Glomerular endothelial cell (primary cell): ENCODE data around the gene C6orf132. TPM values are rescaled to one million over a fixed set of nuclear protein-coding genes. Genes with fewer than 3 reads are reported as not detected.

Experiments used
- DNase-seq: peaks from one replicate; pipeline ENCODE4 v3.0.0-alpha.2; 2011; ENCODE audit warnings: low read depth, low spot score; ENCODE audit errors: extremely low read depth
- total RNA-seq: library from RNA; depleted of rRNA; stranded (reverse); fragments of >200 nt; gene quantifications from 2 replicates; pipeline ENCODE4 v1.2.3, GENCODE V29; 2015

C6orf132 gene
- total RNA-seq, 1 donor from 2014 or later = 2.1 TPM

DNA sequence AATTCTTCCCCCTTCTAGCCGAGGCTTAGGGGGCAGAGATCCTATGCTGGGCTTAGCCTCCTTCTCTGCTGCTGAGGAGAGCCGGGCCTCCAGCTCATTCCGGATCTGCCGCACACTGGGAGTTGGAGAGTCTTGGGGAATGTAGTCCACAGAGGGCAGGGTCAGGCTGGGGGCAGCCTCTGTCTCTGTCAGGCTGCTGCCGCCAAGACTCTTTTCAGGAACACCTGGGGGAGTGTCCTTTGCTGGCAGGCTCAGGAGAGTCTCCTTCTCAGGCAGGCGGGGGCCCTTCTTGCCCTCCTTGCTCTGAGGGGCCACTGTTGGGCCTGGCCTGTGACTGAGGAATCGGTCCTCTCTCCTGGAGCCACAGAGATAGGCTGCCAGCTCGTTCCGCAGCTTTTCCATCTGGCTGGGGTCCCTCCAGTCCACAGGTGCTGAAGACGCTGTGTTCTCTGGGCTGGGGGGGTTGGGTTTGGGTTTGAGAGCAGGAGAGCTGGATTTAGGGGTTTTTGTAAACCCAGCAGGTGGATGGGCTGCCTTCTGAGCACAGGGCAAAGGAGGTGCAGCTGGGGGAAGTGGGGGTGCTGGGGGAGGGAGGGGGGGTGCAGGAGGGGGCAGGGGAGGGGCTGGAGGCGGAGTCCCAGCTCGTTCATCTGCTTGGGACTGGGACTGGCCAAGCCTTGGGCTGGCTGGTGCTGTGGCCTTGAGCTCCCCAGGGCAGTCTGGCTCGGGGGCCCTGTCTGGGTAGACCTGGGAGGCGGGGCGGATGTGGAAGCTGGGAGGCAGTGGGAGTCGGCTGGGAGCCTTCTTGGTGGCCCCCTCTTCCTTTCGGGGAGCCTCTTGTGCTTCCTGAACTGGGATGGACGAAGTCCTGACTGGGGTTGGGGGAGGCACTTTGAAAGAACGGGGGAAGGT is 36.1 kb downstream of the C6orf132 start:
- DNase-seq = no peak

DNA sequence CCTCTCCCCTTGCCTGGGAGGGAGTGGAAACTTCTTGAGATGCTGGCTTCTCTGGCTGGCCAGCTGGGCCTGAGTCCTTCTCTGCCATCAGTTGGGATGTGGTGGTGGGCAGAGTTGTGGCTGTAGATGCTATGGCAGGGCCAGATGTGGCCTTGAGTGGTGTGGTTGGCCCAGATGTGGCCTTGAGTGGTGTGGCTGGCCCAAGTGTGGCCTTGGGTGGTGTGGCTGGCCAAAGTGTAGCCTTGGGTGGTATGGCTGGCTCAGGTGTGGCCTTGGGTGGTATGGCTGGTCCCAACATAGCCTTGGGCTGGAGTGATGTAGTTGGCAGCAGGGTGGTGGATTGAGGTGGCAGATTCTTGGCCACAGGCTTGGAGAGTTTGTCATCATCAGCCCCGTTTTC is 36.7 kb downstream of the C6orf132 start:
- no peak for DNase-seq

DNA sequence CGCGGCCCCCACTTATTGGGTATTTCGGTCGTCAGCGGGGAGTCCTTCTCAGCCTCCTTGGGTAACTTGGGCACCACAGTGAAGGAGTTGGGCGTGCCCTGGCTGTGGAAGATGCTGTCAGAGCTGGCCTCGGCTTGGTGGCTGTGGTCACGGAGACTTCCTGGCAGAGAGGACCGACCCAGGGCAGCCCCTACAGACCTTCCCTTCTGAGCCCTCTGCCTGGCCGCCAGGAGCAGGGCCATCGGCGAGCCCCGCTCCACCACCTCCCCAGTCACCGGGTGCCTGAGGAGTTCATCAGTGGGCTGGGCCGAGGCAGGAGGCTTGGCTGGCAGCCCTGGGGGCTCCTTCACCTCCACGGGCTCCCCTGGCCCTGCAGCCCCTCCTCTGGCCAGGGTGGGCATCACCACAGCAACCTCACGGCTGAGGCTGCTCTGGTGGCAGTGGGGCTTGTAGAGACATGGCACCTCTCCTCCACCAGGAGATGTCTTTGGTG is 37.2 kb downstream of the C6orf132 start:
- no peak for DNase-seq

DNA sequence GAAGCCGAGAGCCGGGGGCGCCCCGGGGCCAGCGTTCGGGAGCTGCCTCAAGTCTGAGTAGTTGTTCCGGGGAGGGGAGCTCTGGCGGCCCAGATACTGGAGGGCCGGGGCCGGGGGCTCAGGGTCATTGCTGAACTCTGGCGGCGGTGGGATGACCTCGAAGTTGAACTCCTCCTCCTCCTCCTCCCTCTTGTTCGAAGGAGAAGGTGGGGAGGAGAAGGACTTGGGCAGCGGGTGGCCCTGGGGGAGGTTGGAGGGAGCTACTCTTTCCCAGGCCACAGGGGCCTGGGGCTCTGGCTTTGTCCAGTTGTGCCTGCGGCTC is 37.7 kb downstream of the C6orf132 start:
- DNase-seq = no peak

GRCh38 chr6:42104095-42104803 is 38.2 kb downstream of the C6orf132 start:
- peak; percentile 18 for DNase-seq

GRCh38 chr6:42103753-42104094 is 38.7 kb downstream of the C6orf132 start:
- DNase-seq = no peak

DNA sequence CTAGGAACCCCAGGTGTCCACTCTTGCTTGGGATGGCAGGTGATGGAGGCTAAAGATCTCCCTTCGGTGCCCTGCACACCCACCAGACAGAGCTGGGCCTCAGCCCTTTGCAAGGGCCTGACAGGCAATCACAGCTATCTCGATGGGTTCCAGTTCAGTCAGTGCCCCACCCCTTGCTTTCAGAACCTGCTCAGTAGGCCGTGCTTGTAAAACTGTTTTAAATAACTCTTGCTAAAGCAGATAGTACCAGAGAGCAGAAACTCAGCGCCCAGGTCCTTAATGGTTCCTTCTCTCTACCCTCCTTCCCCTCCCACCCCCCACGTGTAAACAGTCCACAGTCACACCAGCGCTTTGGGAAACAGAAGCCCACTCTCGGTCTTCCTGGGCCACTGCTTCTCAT is 39.2 kb downstream of the C6orf132 start:
- DNase-seq = no peak

GRCh38 chr6:42101186-42101657 is 41.2 kb downstream of the C6orf132 start:
- no peak for DNase-seq

GRCh38 chr6:42100029-42100901 is 42.2 kb downstream of the C6orf132 start:
- no peak for DNase-seq

DNA sequence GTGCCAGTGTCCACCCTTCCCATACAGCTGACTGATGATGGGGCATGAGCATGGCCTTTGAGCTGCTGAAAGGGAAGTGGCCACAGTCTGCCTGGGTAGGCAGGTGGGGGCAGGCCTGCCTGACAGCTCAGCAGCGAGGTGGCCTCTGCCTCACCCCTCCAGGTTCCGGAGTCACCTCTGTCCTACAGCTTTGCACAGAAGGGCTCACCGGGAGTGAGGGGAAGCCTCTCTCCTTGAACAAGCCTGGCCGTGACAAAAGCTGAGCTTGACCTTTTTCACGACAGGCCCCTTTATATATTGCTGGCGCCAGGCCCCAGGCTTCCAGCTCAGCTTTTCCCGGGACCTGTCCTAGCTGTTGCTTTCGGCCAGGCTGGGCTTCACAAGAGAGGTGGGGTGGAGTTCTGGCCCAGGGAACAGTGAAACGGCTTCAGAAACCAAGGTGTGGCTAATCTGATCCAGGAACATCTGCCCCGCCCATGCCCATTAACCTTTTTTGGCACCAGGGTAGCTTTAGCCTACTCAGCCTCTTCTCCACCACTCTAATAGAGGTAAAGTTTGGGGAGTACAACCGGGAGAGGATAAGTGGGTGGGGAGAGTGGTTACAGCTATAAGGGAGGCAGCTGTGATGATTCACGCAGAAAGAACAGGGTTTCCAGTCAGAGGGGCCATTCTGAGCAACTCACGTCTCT is 42.9 kb downstream of the C6orf132 start:
- DNase-seq = no peak

DNA sequence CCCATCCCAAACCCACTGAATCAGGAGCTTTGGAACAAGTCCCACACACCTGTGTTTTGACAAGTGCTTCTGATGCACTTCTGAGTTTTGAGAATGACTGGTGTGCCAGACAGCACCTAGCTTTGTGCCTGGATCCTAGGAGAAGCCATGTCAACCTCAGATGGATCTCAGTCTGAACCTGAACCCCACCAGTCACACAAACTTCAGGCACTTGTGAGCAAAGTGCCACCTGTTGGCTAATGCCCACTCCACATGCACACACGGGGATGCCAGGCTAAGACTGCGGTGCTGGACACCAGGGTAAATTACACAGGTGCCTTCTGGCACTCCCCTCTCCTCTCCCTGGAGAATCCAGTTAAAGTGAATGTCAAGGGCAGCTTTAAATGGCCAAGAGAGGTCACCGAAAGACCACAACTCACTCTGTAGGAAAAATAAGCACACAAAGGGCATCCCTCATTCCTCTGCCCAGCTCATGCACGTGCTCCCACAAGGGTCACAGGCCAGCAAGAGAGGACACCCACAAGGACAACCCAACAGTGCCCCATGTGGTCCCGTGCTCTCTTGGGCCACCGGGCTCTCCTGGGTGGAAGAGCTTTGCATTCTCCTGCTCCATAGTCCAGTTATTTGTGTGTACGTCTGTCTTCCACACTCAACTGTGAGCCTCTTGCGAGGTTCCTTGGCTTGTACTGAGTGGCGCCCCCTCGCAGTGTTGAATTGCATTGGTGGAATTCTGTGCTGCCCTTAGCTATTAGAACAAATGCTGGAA is 46.5 kb downstream of the C6orf132 start:
- DNase-seq = no peak

DNA sequence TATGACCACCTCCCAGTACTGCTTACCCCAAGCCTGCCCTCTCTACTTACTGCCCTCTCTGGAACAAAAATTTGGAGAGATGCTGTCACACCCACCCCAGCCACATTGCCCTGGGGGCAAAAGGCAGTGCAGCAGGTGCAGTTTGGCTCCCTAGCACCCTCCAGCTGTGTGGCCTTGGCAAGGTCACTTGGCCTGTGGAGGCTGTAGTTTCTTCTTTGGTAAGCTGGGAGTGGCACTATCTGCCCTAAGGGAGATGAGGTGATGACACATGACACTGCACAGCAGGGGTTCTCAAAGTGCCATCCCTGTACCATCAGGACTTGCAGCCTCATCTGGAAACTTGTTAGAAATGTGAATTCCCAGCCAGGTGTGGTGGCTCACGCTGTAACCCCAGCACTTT is 47.3 kb downstream of the C6orf132 start:
- DNase-seq = no peak

GRCh38 chr6:42093582-42094329 is 48.7 kb downstream of the C6orf132 start:
- no peak for DNase-seq

DNA sequence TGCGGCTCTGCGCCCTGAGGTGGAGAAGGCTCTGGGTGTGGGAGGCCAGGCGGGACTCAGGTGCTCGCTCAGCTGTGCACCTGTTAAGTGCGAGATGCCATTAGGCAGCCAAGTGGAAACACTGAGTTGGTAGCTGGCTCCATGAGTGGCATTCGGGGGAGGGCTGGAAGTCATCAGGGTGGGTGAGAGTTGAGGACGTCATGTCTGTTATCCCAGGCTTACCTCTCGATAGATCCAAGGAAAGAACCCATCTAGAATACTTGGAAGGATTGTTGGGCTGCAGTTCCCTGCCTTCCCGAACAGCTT is 50.7 kb downstream of the C6orf132 start:
- DNase-seq = no peak

- DNase-seq = no peak
Measured at GRCh38 chr6:42090819-42091717, 51.4 kb downstream of the C6orf132 start.

DNA sequence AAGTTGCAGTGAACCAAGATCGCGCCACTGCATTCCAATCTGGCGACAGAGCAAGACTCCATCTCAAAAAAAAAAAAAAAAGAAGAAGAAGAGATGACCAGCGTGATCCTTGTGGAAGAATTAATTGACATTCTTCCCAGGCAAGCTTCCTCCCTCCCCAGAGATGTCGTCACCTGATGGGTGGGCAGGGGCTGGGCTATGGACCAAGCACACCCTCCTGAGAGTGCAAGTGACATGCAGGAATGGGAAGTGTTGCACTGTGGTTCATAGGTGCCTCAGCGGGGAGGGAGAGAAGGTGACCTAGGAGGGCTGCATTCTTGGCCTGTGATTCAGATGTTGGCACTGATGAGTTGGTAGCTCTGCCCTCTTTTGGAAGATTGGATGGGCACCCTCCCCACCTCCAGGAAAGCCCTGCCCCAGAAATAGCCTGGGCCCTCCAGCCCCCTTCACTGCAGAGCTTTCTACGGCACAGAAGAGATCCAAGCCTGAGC is 54.3 kb downstream of the C6orf132 start:
- DNase-seq = no peak

- no peak for DNase-seq
Measured at GRCh38 chr6:42086046-42087035, 56.1 kb downstream of the C6orf132 start.
